DOHH2 (cell line): ENCODE measurements around the gene RALGAPA2.

ENCODE experiments used
- H3F3A ChIP-seq: fragments of 200-600 bp; sonication (generic), shearing (Covaris generic); 2 replicates; pipeline ENCODE4 v1.6.0; 2016; ENCODE audit warnings: antibody characterized with exemption, mild to moderate bottlenecking; ENCODE audit not compliant: control insufficient read depth, insufficient read depth
- H3K27ac ChIP-seq: fragments of 200-600 bp; sonication (generic); 2 replicates; pipeline ENCODE4 v1.5.1; 2014; ENCODE audit warnings: low read depth, mild to moderate bottlenecking, low read length, moderate library complexity
- H3K27me3 ChIP-seq: fragments of 200-600 bp; sonication (generic); 2 replicates; pipeline ENCODE4 v1.6.1; 2014; ENCODE audit warnings: mild to moderate bottlenecking, low read length, mixed read lengths; ENCODE audit not compliant: control insufficient read depth
- H3K36me3 ChIP-seq: fragments of 200-600 bp; sonication (generic); 2 replicates; pipeline ENCODE4 v1.6.1; 2014; ENCODE audit warnings: mild to moderate bottlenecking, low read length, moderate library complexity, mixed read lengths; ENCODE audit not compliant: control insufficient read depth
- H3K4me1 ChIP-seq: fragments of 200-600 bp; sonication (generic); 2 replicates; pipeline ENCODE4 v1.6.1; 2014; ENCODE audit warnings: mild to moderate bottlenecking, low read length, mixed read lengths; ENCODE audit not compliant: control insufficient read depth
- H3K4me2 ChIP-seq: fragments of 200-600 bp; sonication (generic); 2 replicates; pipeline ENCODE4 v1.6.0; 2014; ENCODE audit warnings: mild to moderate bottlenecking, low read length, moderate library complexity
- H3K4me3 ChIP-seq: fragments of 200-600 bp; sonication (generic); 2 replicates; pipeline ENCODE4 v1.5.1; 2014; ENCODE audit warnings: mild to moderate bottlenecking, low read length, mixed read lengths
- H3K79me2 ChIP-seq: fragments of 200-600 bp; sonication (generic); 2 replicates; pipeline ENCODE4 v1.6.1; 2014; ENCODE audit warnings: mild to moderate bottlenecking, low read length, mixed read lengths; ENCODE audit not compliant: control insufficient read depth
- H3K9me2 ChIP-seq: fragments of 200-600 bp; sonication (generic); replicated peaks from 2 replicates; pipeline ENCODE4 v1.6.1; 2014; ENCODE audit warnings: mild to moderate bottlenecking, low read length, mixed read lengths; ENCODE audit not compliant: control insufficient read depth
- H3K9me3 ChIP-seq: fragments of 200-600 bp; sonication (generic); 2 replicates; pipeline ENCODE4 v1.6.1; 2014; ENCODE audit warnings: antibody characterized with exemption, low read length, mixed read lengths; ENCODE audit not compliant: control insufficient read depth, insufficient read depth
- H4K20me1 ChIP-seq: fragments of 200-600 bp; sonication (generic); 2 replicates; pipeline ENCODE4 v1.6.0; 2014; ENCODE audit warnings: low read depth, mild to moderate bottlenecking, antibody characterized with exemption, low read length, moderate library complexity; ENCODE audit not compliant: control insufficient read depth, insufficient read depth
- EZH2phosphoT487 ChIP-seq: fragments of 200-600 bp; sonication (generic); IDR thresholded peaks from 2 replicates; pipeline ENCODE4 v1.6.1; 2017; ENCODE audit warnings: borderline replicate concordance, mild to moderate bottlenecking, antibody characterized with exemption, low read length, moderate library complexity, mixed read lengths
- TF ChIP-seq, protein P1 (sequence below): fragments of 200-600 bp; sonication (generic); IDR thresholded peaks from one replicate; pipeline ENCODE4 v1.5.1; 2014; ENCODE audit warnings: antibody characterized with exemption, mild to moderate bottlenecking, low read depth, low read length; ENCODE audit not compliant: poor library complexity, severe bottlenecking

The RALGAPA2 gene

GRCh38 chr20:20755674-20756319 is 43.4 kb upstream of the RALGAPA2 start:
- no peak for TF ChIP-seq EZH2phosphoT487
- TF ChIP-seq, protein P1, sequence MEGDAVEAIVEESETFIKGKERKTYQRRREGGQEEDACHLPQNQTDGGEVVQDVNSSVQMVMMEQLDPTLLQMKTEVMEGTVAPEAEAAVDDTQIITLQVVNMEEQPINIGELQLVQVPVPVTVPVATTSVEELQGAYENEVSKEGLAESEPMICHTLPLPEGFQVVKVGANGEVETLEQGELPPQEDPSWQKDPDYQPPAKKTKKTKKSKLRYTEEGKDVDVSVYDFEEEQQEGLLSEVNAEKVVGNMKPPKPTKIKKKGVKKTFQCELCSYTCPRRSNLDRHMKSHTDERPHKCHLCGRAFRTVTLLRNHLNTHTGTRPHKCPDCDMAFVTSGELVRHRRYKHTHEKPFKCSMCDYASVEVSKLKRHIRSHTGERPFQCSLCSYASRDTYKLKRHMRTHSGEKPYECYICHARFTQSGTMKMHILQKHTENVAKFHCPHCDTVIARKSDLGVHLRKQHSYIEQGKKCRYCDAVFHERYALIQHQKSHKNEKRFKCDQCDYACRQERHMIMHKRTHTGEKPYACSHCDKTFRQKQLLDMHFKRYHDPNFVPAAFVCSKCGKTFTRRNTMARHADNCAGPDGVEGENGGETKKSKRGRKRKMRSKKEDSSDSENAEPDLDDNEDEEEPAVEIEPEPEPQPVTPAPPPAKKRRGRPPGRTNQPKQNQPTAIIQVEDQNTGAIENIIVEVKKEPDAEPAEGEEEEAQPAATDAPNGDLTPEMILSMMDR: no peak

GRCh38 chr20:20755231-20755630 is 42.8 kb upstream of the RALGAPA2 start:
- H3K9me2 ChIP-seq: no peaks in the 10 kb centered on the region
- no peaks in the 10 kb centered on the region for H3K4me1 ChIP-seq
- no peak for TF ChIP-seq EZH2phosphoT487
- TF ChIP-seq, protein P1: no peak
- no peak overlapping the region for H3K27ac ChIP-seq
- no peaks in the 10 kb centered on the region for H3K79me2 ChIP-seq
- H3K4me3 ChIP-seq: no peak overlapping the region
- H3K9me3 ChIP-seq: no peaks in the 10 kb centered on the region
- H3K4me2 ChIP-seq: no peak overlapping the region
- H3F3A ChIP-seq: no peaks in the 10 kb centered on the region
- H3K27me3 ChIP-seq: no peaks in the 10 kb centered on the region
- no peaks in the 10 kb centered on the region for H3K36me3 ChIP-seq
- no peaks in the 10 kb centered on the region for H4K20me1 ChIP-seq

More at GRCh38 chr20:20755674-20756319, 43.4 kb upstream of the RALGAPA2 start:
- H4K20me1 ChIP-seq: no peaks in the 10 kb centered on the region
- no peaks in the 10 kb centered on the region for H3K9me3 ChIP-seq
- no peaks in the 10 kb centered on the region for H3K36me3 ChIP-seq
- H3K9me2 ChIP-seq: no peaks in the 10 kb centered on the region
- H3K4me3 ChIP-seq: no peak overlapping the region
- no peaks in the 10 kb centered on the region for H3K27me3 ChIP-seq
- H3K4me1 ChIP-seq: no peaks in the 10 kb centered on the region
- H3K27ac ChIP-seq: no peak overlapping the region
- H3K79me2 ChIP-seq: no peaks in the 10 kb centered on the region
- H3K4me2 ChIP-seq: no peak overlapping the region
- H3F3A ChIP-seq: no peaks in the 10 kb centered on the region

- Histone ChIP-seq H4K20me1 (no peaks in the 10 kb centered on the region), H3K27ac (no peak overlapping the region), H3K4me1 (no peaks in the 10 kb centered on the region), H3F3A (no peaks in the 10 kb centered on the region), H3K79me2 (no peaks in the 10 kb centered on the region), H3K4me3 (no peak overlapping the region), H3K36me3 (no peaks in the 10 kb centered on the region), H3K9me2 (no peaks in the 10 kb centered on the region), H3K4me2 (no peak overlapping the region), H3K27me3 (no peaks in the 10 kb centered on the region), H3K9me3 (no peaks in the 10 kb centered on the region)
- TF ChIP-seq, protein P1: no peak
- TF ChIP-seq EZH2phosphoT487: no peak
Observed at GRCh38 chr20:20754714-20755113, 42.3 kb upstream of the RALGAPA2 start.
